ENCODE measurements around the gene NPAS1.

- TF ChIP-seq CTCF (IDR thresholded peaks at IDR 0.05; ENCODE audit: poor library complexity, severe bottlenecking) (no peak), RAD21 (conservative IDR thresholded peaks at IDR 0.05) (no peak), POLR2AphosphoS5 (IDR thresholded peaks at IDR 0.05) (no peak), EZH2 (IDR thresholded peaks at IDR 0.05; ENCODE audit: borderline replicate concordance, insufficient read depth, low read length, poor library complexity, severe bottlenecking) (no peak), EP300 (conservative IDR thresholded peaks at IDR 0.05; ENCODE audit: poor library complexity, severe bottlenecking) (no peak), MXI1 (conservative IDR thresholded peaks at IDR 0.05; ENCODE audit: poor library complexity, severe bottlenecking) (no peak)
Observed at GRCh38 chr19:47039239-47039874, 19.7 kb downstream of the NPAS1 start.

All from neural cell (in vitro differentiated cells).